T-helper 17 cell (primary cell): ENCODE results near the gene PTMA. TPM values are rescaled to one million over a fixed set of nuclear protein-coding genes. Genes with fewer than 3 reads are reported as not detected.
"Not testable (repeated sequence)": the region's sequence is repeated elsewhere in the genome, so short reads cannot be mapped to it uniquely, and the experiment has no call there.

Experiments
- ATAC-seq: fragments of 150-1000 bp; cut with Tn5 transposase; 2 replicates; pipeline ENCODE4 v1.10.0; 2021; ENCODE audit warnings: mild to moderate bottlenecking, moderate library complexity
- DNase-seq, 3 donors: peaks; one replicate each; pipeline versions ENCODE4 v3.0.0 to v3.0.0-alpha.2; 2020 to 2021
- H3K9me3 ChIP-seq: one replicate; pipeline ENCODE4 v1.7.0; 2013; ENCODE audit warnings: low read length, mild to moderate bottlenecking; ENCODE audit not compliant: control insufficient read depth, poor library complexity, severe bottlenecking
- H3K27ac Mint-ChIP-seq: one replicate; pipeline ENCODE4 v1.8.0; 2022; ENCODE audit warnings: mild to moderate bottlenecking, moderate library complexity, mixed read lengths
- H3K27me3 Mint-ChIP-seq: one replicate; pipeline ENCODE4 v1.8.0; 2022; ENCODE audit warnings: mixed read lengths
- H3K36me3 Mint-ChIP-seq: one replicate; pipeline ENCODE4 v1.8.0; 2022; ENCODE audit warnings: low read depth, mixed read lengths
- H3K4me1 Mint-ChIP-seq: one replicate; pipeline ENCODE4 v1.8.0; 2022; ENCODE audit warnings: mild to moderate bottlenecking, mixed read lengths
- H3K4me3 Mint-ChIP-seq: one replicate; pipeline ENCODE4 v1.8.0; 2022; ENCODE audit warnings: mild to moderate bottlenecking, moderate library complexity, mixed read lengths
- total RNA-seq, 4 donors: library from RNA in 2 of 4; stranded (reverse) in 2 of 4; gene quantifications; one replicate each; pipeline ENCODE4 v1.2.3 and lab custom pipeline; 2022 to 2026

The PTMA gene
- total RNA-seq, 2 donors from 2014 or later: 1,121 to 1,256 TPM

- peaks cover under 1% of the 10 kb centered on the region for H3K4me1 Mint-ChIP-seq
- no peak for ATAC-seq
- DNase-seq: no peak
Observed at GRCh38 chr2:231720292-231720986, 12.1 kb downstream of the PTMA start.

GRCh38 chr2:231720987-231721966, 13.0 kb downstream of the PTMA start:
- Mint-ChIP-seq H3K4me3 (no peak overlapping the region), H3K27me3 (no peaks in the 10 kb centered on the region), H3K36me3 (no peaks in the 10 kb centered on the region), H3K4me1 (no peaks in the 10 kb centered on the region), H3K27ac (no peak overlapping the region)
- ATAC-seq: peak; percentile 46
- no peaks in the 10 kb centered on the region for H3K9me3 ChIP-seq
- no peak for DNase-seq

More at GRCh38 chr2:231720292-231720986, 12.1 kb downstream of the PTMA start:
- no peaks in the 10 kb centered on the region for H3K36me3 Mint-ChIP-seq
- H3K27ac Mint-ChIP-seq: no peak overlapping the region
- no peaks in the 10 kb centered on the region for H3K9me3 ChIP-seq
- H3K27me3 Mint-ChIP-seq: no peaks in the 10 kb centered on the region
- no peak overlapping the region for H3K4me3 Mint-ChIP-seq

- Mint-ChIP-seq H3K27ac (no peak overlapping the region), H3K36me3 (peaks cover 3% of the 10 kb centered on the region), H3K4me3 (no peak overlapping the region), H3K4me1 (no peaks in the 10 kb centered on the region), H3K27me3 (no peaks in the 10 kb centered on the region)
- DNase-seq (no peak), ATAC-seq (no peak)
- H3K9me3 ChIP-seq: no peaks in the 10 kb centered on the region
Observed at GRCh38 chr2:231722721-231723307, 14.5 kb downstream of the PTMA start.

- Mint-ChIP-seq H3K36me3 (peaks cover 5% of the 10 kb centered on the region), H3K4me1 (no peaks in the 10 kb centered on the region), H3K27ac (peak overlapping the region; percentile 57), H3K4me3 (no peak overlapping the region), H3K27me3 (no peaks in the 10 kb centered on the region)
- DNase-seq: no peak
- no peaks in the 10 kb centered on the region for H3K9me3 ChIP-seq
- ATAC-seq: no peak
Observed at GRCh38 chr2:231725476-231725875, 17.2 kb downstream of the PTMA start.

GRCh38 chr2:231726276-231726675, 18.0 kb downstream of the PTMA start:
- ATAC-seq (no peak), DNase-seq (no peak)
- H3K27ac Mint-ChIP-seq: peak overlapping the region; percentile 57
- H3K4me3 Mint-ChIP-seq: no peak overlapping the region
- H3K4me1 Mint-ChIP-seq: no peaks in the 10 kb centered on the region
- H3K36me3 Mint-ChIP-seq: peaks cover 5% of the 10 kb centered on the region
- no peaks in the 10 kb centered on the region for H3K27me3 Mint-ChIP-seq
- no peaks in the 10 kb centered on the region for H3K9me3 ChIP-seq

- no peaks in the 10 kb centered on the region for H3K27me3 Mint-ChIP-seq
Observed at GRCh38 chr2:231727621-231728020, 19.3 kb downstream of the PTMA start.

GRCh38 chr2:231732604-231733003, 24.3 kb downstream of the PTMA start:
- no peak overlapping the region for H3K4me3 Mint-ChIP-seq

More at GRCh38 chr2:231727621-231728020, 19.3 kb downstream of the PTMA start:
- Mint-ChIP-seq H3K4me3 (no peak overlapping the region), H3K36me3 (peaks cover 5% of the 10 kb centered on the region), H3K27ac (no peak overlapping the region), H3K4me1 (peaks cover 2% of the 10 kb centered on the region)
- H3K9me3 ChIP-seq: no peaks in the 10 kb centered on the region
- no peak for DNase-seq
- ATAC-seq: no peak

GRCh38 chr2:231737761-231738160, 29.4 kb downstream of the PTMA start:
- Mint-ChIP-seq H3K4me3 (no peak overlapping the region), H3K27me3 (no peaks in the 10 kb centered on the region), H3K36me3 (peaks cover 7% of the 10 kb centered on the region), H3K4me1 (peaks cover 4% of the 10 kb centered on the region), H3K27ac (no peak overlapping the region)
- ATAC-seq (no peak), DNase-seq (no peak)
- no peaks in the 10 kb centered on the region for H3K9me3 ChIP-seq

More at GRCh38 chr2:231732604-231733003, 24.3 kb downstream of the PTMA start:
- DNase-seq (no peak), ATAC-seq (no peak)
- H3K36me3 Mint-ChIP-seq: peaks cover 8% of the 10 kb centered on the region
- H3K27ac Mint-ChIP-seq: no peak overlapping the region
- H3K4me1 Mint-ChIP-seq: peaks cover 2% of the 10 kb centered on the region
- H3K9me3 ChIP-seq: no peaks in the 10 kb centered on the region
- no peaks in the 10 kb centered on the region for H3K27me3 Mint-ChIP-seq

GRCh38 chr2:231743376-231744116, 35.2 kb downstream of the PTMA start:
- no peak for DNase-seq
- no peaks in the 10 kb centered on the region for H3K9me3 ChIP-seq
- Mint-ChIP-seq H3K27ac (no peak overlapping the region), H3K4me3 (no peak overlapping the region), H3K36me3 (peaks cover 3% of the 10 kb centered on the region), H3K27me3 (no peaks in the 10 kb centered on the region), H3K4me1 (peaks cover 9% of the 10 kb centered on the region)
- ATAC-seq: no peak

- H3K9me3 ChIP-seq: no peaks in the 10 kb centered on the region
- Mint-ChIP-seq H3K4me1 (peaks cover 9% of the 10 kb centered on the region), H3K4me3 (no peak overlapping the region), H3K36me3 (no peaks in the 10 kb centered on the region), H3K27ac (peak overlapping the region; percentile 51), H3K27me3 (no peaks in the 10 kb centered on the region)
- DNase-seq (no peak), ATAC-seq (no peak)
Observed at GRCh38 chr2:231745303-231746038, 37.1 kb downstream of the PTMA start.

GRCh38 chr2:231748153-231748896, 40.0 kb downstream of the PTMA start:
- not testable (repeated sequence) for H3K4me3 Mint-ChIP-seq, H3K36me3 Mint-ChIP-seq, H3K27ac Mint-ChIP-seq, H3K4me1 Mint-ChIP-seq, H3K27me3 Mint-ChIP-seq, H3K9me3 ChIP-seq, DNase-seq, ATAC-seq

- H3K9me3 ChIP-seq, H3K27me3 Mint-ChIP-seq, H3K4me3 Mint-ChIP-seq, DNase-seq, H3K4me1 Mint-ChIP-seq, H3K27ac Mint-ChIP-seq, ATAC-seq, H3K36me3 Mint-ChIP-seq: not testable (repeated sequence)
Observed at GRCh38 chr2:231749016-231749415, 40.7 kb downstream of the PTMA start.
